DOHH2 (cell line): ENCODE data around the gene DAPP1.

Experiments used
- H3F3A ChIP-seq: fragments of 200-600 bp; sonication (generic), shearing (Covaris generic); 2 replicates; pipeline ENCODE4 v1.6.0; 2016; ENCODE audit warnings: antibody characterized with exemption, mild to moderate bottlenecking; ENCODE audit not compliant: control insufficient read depth, insufficient read depth
- H3K27ac ChIP-seq: fragments of 200-600 bp; sonication (generic); 2 replicates; pipeline ENCODE4 v1.5.1; 2014; ENCODE audit warnings: low read depth, mild to moderate bottlenecking, low read length, moderate library complexity
- H3K27me3 ChIP-seq: fragments of 200-600 bp; sonication (generic); 2 replicates; pipeline ENCODE4 v1.6.1; 2014; ENCODE audit warnings: mild to moderate bottlenecking, low read length, mixed read lengths; ENCODE audit not compliant: control insufficient read depth
- H3K36me3 ChIP-seq: fragments of 200-600 bp; sonication (generic); 2 replicates; pipeline ENCODE4 v1.6.1; 2014; ENCODE audit warnings: mild to moderate bottlenecking, low read length, moderate library complexity, mixed read lengths; ENCODE audit not compliant: control insufficient read depth
- H3K4me1 ChIP-seq: fragments of 200-600 bp; sonication (generic); 2 replicates; pipeline ENCODE4 v1.6.1; 2014; ENCODE audit warnings: mild to moderate bottlenecking, low read length, mixed read lengths; ENCODE audit not compliant: control insufficient read depth
- H3K4me2 ChIP-seq: fragments of 200-600 bp; sonication (generic); 2 replicates; pipeline ENCODE4 v1.6.0; 2014; ENCODE audit warnings: mild to moderate bottlenecking, low read length, moderate library complexity
- H3K4me3 ChIP-seq: fragments of 200-600 bp; sonication (generic); 2 replicates; pipeline ENCODE4 v1.5.1; 2014; ENCODE audit warnings: mild to moderate bottlenecking, low read length, mixed read lengths
- H3K79me2 ChIP-seq: fragments of 200-600 bp; sonication (generic); 2 replicates; pipeline ENCODE4 v1.6.1; 2014; ENCODE audit warnings: mild to moderate bottlenecking, low read length, mixed read lengths; ENCODE audit not compliant: control insufficient read depth
- H3K9me2 ChIP-seq: fragments of 200-600 bp; sonication (generic); replicated peaks from 2 replicates; pipeline ENCODE4 v1.6.1; 2014; ENCODE audit warnings: mild to moderate bottlenecking, low read length, mixed read lengths; ENCODE audit not compliant: control insufficient read depth
- H3K9me3 ChIP-seq: fragments of 200-600 bp; sonication (generic); 2 replicates; pipeline ENCODE4 v1.6.1; 2014; ENCODE audit warnings: antibody characterized with exemption, low read length, mixed read lengths; ENCODE audit not compliant: control insufficient read depth, insufficient read depth
- H4K20me1 ChIP-seq: fragments of 200-600 bp; sonication (generic); 2 replicates; pipeline ENCODE4 v1.6.0; 2014; ENCODE audit warnings: low read depth, mild to moderate bottlenecking, antibody characterized with exemption, low read length, moderate library complexity; ENCODE audit not compliant: control insufficient read depth, insufficient read depth
- EZH2phosphoT487 ChIP-seq: fragments of 200-600 bp; sonication (generic); IDR thresholded peaks from 2 replicates; pipeline ENCODE4 v1.6.1; 2017; ENCODE audit warnings: borderline replicate concordance, mild to moderate bottlenecking, antibody characterized with exemption, low read length, moderate library complexity, mixed read lengths
- TF ChIP-seq, protein P1 (sequence below): fragments of 200-600 bp; sonication (generic); IDR thresholded peaks from one replicate; pipeline ENCODE4 v1.5.1; 2014; ENCODE audit warnings: antibody characterized with exemption, mild to moderate bottlenecking, low read depth, low read length; ENCODE audit not compliant: poor library complexity, severe bottlenecking

The DAPP1 gene

DNA sequence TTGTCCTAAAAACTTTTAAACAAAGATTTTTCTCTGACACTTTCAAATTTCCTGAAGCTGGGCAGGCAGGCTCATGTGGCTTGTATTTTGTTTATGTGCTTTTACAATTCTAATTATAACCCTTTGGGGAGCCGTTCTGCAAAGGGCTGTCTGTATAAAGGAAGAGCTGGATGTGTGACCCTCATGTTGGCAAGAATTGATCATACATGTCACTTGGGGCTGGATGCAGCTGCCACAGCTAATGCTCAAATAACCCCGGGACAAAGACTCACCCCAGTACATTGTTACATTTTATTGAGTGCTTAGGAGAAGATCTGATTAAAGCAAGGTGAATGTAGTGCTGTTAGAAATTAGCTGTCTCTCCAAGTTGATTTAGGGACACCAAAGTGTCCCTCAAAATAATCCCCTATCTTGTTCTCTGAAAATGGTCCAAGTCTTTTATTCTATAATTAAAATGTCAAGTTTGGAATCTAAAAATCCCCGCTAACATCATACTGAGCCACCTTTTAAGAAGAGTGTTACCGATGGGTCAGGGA is 13.0 kb upstream of the DAPP1 start:
- no peaks in the 10 kb centered on the region for H3K36me3 ChIP-seq
- H3K4me1 ChIP-seq: peaks cover 8% of the 10 kb centered on the region
- H3K9me2 ChIP-seq: no peaks in the 10 kb centered on the region
- H4K20me1 ChIP-seq: no peaks in the 10 kb centered on the region
- no peak for TF ChIP-seq EZH2phosphoT487
- TF ChIP-seq, protein P1, sequence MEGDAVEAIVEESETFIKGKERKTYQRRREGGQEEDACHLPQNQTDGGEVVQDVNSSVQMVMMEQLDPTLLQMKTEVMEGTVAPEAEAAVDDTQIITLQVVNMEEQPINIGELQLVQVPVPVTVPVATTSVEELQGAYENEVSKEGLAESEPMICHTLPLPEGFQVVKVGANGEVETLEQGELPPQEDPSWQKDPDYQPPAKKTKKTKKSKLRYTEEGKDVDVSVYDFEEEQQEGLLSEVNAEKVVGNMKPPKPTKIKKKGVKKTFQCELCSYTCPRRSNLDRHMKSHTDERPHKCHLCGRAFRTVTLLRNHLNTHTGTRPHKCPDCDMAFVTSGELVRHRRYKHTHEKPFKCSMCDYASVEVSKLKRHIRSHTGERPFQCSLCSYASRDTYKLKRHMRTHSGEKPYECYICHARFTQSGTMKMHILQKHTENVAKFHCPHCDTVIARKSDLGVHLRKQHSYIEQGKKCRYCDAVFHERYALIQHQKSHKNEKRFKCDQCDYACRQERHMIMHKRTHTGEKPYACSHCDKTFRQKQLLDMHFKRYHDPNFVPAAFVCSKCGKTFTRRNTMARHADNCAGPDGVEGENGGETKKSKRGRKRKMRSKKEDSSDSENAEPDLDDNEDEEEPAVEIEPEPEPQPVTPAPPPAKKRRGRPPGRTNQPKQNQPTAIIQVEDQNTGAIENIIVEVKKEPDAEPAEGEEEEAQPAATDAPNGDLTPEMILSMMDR: no peak
- H3K9me3 ChIP-seq: no peaks in the 10 kb centered on the region; the same call in 1 of the 2 replicates
- H3K27me3 ChIP-seq: peaks cover 36% of the 10 kb centered on the region
- H3K4me2 ChIP-seq: no peak overlapping the region
- H3K27ac ChIP-seq: no peak overlapping the region
- no peak overlapping the region for H3K4me3 ChIP-seq
- H3F3A ChIP-seq: peaks cover 1% of the 10 kb centered on the region; the same call in 1 of the 2 replicates
- no peaks in the 10 kb centered on the region for H3K79me2 ChIP-seq

DNA sequence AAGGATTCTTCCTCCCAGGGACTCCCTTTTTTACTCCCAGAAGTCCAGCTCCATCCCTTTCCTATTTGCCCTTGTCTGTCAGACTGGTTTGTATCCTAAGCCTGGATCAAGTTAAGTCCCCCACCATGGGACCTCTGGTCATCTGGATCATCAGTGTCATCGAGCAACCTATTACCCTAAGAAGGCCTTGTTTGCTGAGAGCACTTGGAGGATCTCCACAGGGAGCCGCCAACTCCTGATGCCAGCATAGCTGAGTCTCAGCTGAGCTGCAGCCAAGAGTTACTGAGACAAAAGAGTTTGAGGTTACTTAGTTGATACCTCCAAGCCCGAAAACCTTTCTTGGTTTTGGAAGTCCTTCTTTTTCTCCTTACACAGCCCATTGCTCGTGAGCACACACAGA is 10.1 kb upstream of the DAPP1 start:
- Histone ChIP-seq H3F3A (peaks cover 14% of the 10 kb centered on the region; the same call in 1 of the 2 replicates), H3K27ac (no peak overlapping the region), H3K4me2 (no peak overlapping the region), H3K79me2 (no peaks in the 10 kb centered on the region), H3K9me2 (no peaks in the 10 kb centered on the region), H3K9me3 (no peaks in the 10 kb centered on the region), H3K4me3 (no peak overlapping the region), H3K4me1 (peaks cover 31% of the 10 kb centered on the region), H4K20me1 (no peaks in the 10 kb centered on the region), H3K36me3 (no peaks in the 10 kb centered on the region), H3K27me3 (peaks cover 29% of the 10 kb centered on the region)
- TF ChIP-seq EZH2phosphoT487: no peak
- TF ChIP-seq, protein P1: no peak

DNA sequence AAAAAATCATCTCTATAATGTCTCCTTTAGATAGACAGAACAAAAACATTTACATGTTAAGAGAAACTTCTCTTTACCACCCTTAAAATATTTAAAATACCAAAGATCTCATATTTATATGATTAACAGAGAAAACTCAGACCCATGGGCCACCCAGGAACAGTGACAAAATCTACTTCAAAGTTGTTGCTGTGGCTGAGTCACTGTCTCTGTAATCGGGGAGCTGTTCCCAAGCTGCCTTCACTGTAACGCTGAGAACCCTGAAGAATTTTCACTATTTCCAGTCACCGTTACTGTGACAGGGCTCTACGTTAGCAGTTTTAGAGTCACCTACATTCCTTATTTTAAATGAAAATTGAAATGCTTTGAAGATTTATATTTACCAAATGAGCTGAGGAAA is 9.0 kb upstream of the DAPP1 start:
- no peak for TF ChIP-seq EZH2phosphoT487
- TF ChIP-seq, protein P1: no peak
- H3K27ac ChIP-seq: no peak overlapping the region
- no peak overlapping the region for H3K4me2 ChIP-seq
- peaks cover 36% of the 10 kb centered on the region for H3K4me1 ChIP-seq
- peaks cover 14% of the 10 kb centered on the region; the same call in 1 of the 2 replicates for H3F3A ChIP-seq
- H3K27me3 ChIP-seq: peaks cover 19% of the 10 kb centered on the region
- no peaks in the 10 kb centered on the region for H3K9me2 ChIP-seq
- H4K20me1 ChIP-seq: no peaks in the 10 kb centered on the region
- H3K4me3 ChIP-seq: no peak overlapping the region
- H3K79me2 ChIP-seq: no peaks in the 10 kb centered on the region
- H3K36me3 ChIP-seq: no peaks in the 10 kb centered on the region
- H3K9me3 ChIP-seq: no peaks in the 10 kb centered on the region
